Testis (tissue), 3 donors: ENCODE results near the gene TBC1D2. TPM values are rescaled to one million over a fixed set of nuclear protein-coding genes. Genes with fewer than 3 reads are reported as not detected.
A peak's percentile ranks its signal among the peaks of the same experiment; 100 is the strongest.

Source experiments
- DNase-seq: peaks from one replicate; pipeline ENCODE4 v3.0.0-alpha.2; 2019
- H3K27ac ChIP-seq, 2 donors: fragments of 200-600 bp; sonication (generic); one replicate each; pipeline ENCODE4 v1.5.1; 2019
- H3K27me3 ChIP-seq: fragments of 200-600 bp; sonication (generic); one replicate; pipeline ENCODE4 v1.5.1; 2019
- H3K36me3 ChIP-seq: fragments of 200-600 bp; sonication (generic); one replicate; pipeline ENCODE4 v1.5.1; 2017; ENCODE audit warnings: low read depth; ENCODE audit errors: missing control alignments
- H3K4me1 ChIP-seq: fragments of 200-600 bp; sonication (generic); one replicate; pipeline ENCODE4 v1.5.1; 2019
- H3K4me3 ChIP-seq, 2 donors: fragments of 200-600 bp; sonication (generic); one replicate each; pipeline ENCODE4 v1.5.1; 2017 to 2019
- H3K9me3 ChIP-seq: fragments of 200-600 bp; sonication (generic); one replicate; pipeline ENCODE4 v1.5.1; 2017
- CTCF ChIP-seq, 3 experiments: fragments of 450-650 bp in 2 of 3; fragments of 200-600 bp in 1 of 3; sonication (generic) in 1 of 3; IDR thresholded peaks; one replicate each; pipeline ENCODE4 v1.5.1; 2016 to 2019; ENCODE audit warnings: antibody characterized with exemption in 3 of 3, mild to moderate bottlenecking in 2 of 3, moderate library complexity in 1 of 3
- POLR2A ChIP-seq: fragments of 450-650 bp; IDR thresholded peaks from one replicate; pipeline ENCODE4 v1.6.1; 2017; ENCODE audit warnings: antibody characterized with exemption, mild to moderate bottlenecking, moderate library complexity
- WGBS, 2 donors: methylation state at CpG; one replicate each; pipeline ENCODE4 v1.1.5; 2018; 5-methylcytosine and 5-hydroxymethylcytosine counted together
- intact Hi-C: fragments of 100-400 bp; cut with DNase I; formaldehyde crosslinking; loops from one replicate; pipeline ENCODE4 v1.15.1; 2023; ENCODE audit warnings: low total_unique reads
- polyA plus RNA-seq: library from polyadenylated mRNA; stranded (reverse); fragments of 350-450 nt; fragmentation: Illumina TruSeq; extraction: RNeasy Lipid Tissue Mini Kit (QIAGEN cat#74804); gene quantifications from one replicate; pipeline ENCODE4 v1.2.3, GENCODE V29; 2014; ENCODE audit warnings: low read depth, low replicate concordance; ENCODE audit not compliant: insufficient read depth
- total RNA-seq, 2 donors: library from RNA; depleted of rRNA; stranded (reverse); fragments of >200 nt; gene quantifications; one replicate each; pipeline ENCODE4 v1.2.3, GENCODE V29; 2016

The TBC1D2 gene
- total and polyA plus RNA-seq, 3 donors from 2014 or later = 5.1 to 9.2 (median 8.5) TPM

DNA sequence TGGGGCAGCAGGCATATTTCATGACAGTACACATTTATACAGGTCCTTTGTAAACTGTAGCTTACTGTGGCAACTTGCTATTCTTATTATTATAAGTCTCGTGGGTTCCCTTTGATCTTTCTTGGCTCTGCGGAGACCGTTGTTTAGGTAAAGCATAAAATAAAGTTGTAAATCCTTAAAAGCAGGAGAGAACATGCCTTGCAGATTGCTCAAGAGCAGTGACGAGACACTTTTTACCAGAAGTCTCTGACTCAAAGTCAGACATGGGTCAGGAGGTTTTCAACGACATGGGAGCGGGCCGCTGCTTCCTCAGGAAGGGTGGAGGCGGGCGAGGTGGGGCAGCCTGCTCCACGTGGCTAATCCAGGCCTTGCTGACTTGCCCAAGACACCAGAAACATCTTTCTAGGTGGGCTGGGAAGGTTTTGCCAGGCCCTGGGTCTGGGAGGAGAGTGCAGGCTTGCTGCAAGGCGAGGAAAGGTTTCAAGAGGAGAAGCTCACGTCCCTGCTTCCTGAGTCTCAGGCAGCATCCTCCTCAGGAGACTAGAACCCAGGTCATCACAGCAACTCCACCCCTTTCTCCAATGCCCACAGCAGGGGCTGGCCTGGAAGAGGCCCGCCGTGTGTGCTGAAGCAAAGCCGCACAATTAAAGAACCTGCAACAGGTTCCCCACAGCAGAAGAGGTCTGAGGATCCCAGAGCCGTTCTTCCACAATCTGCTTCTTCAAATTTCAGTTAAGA is 6.5 kb downstream of the TBC1D2 start:
- DNase-seq = peak; percentile 40
- H3K36me3 ChIP-seq = no peaks in the 10 kb centered on the region
- peak overlapping the region in 1 of 2 donors; percentile 41 for H3K27ac ChIP-seq
- H3K4me1 ChIP-seq = no peaks in the 10 kb centered on the region
- no peaks in the 10 kb centered on the region for H3K27me3 ChIP-seq
- H3K4me3 ChIP-seq = no peak overlapping the region
- intact Hi-C loops = no loop called here
- no peaks in the 10 kb centered on the region for H3K9me3 ChIP-seq
- WGBS, 2 donors = 78 to 79% methylated on average over 16 of the region's 16 CpGs
- TF ChIP-seq POLR2A (no peak), CTCF (IDR thresholded peaks at IDR 0.05) (no peak)

- H3K27ac ChIP-seq = peak overlapping the region in 1 of 2 donors; percentile 41
- no peaks in the 10 kb centered on the region for H3K9me3 ChIP-seq
- no peaks in the 10 kb centered on the region for H3K4me1 ChIP-seq
- TF ChIP-seq POLR2A (no peak), CTCF (IDR thresholded peaks at IDR 0.05) (no peak)
- H3K36me3 ChIP-seq = no peaks in the 10 kb centered on the region
- 83 to 96% methylated on average over 8 of the region's 8 CpGs for WGBS, 2 donors
- H3K27me3 ChIP-seq = no peaks in the 10 kb centered on the region
- H3K4me3 ChIP-seq = no peak overlapping the region
- DNase-seq = no peak
- intact Hi-C loops = no loop called here
Measured at GRCh38 chr9:98247831-98248657, 7.4 kb downstream of the TBC1D2 start.

- no peak for DNase-seq
- Histone ChIP-seq H3K4me1 (no peaks in the 10 kb centered on the region), H3K9me3 (no peaks in the 10 kb centered on the region), H3K27ac (no peak overlapping the region), H3K36me3 (no peaks in the 10 kb centered on the region), H3K4me3 (no peak overlapping the region), H3K27me3 (no peaks in the 10 kb centered on the region)
- TF ChIP-seq CTCF (IDR thresholded peaks at IDR 0.05) (no peak), POLR2A (no peak)
- intact Hi-C loops = no loop called here
- WGBS, 2 donors = 85 to 91% methylated on average over 3 of the region's 3 CpGs
Measured at GRCh38 chr9:98242426-98242825, 13.0 kb downstream of the TBC1D2 start.

GRCh38 chr9:98241357-98242300 is 13.8 kb downstream of the TBC1D2 start:
- H3K4me1 ChIP-seq = no peaks in the 10 kb centered on the region
- H3K9me3 ChIP-seq = no peaks in the 10 kb centered on the region
- H3K27me3 ChIP-seq = no peaks in the 10 kb centered on the region
- DNase-seq = no peak
- intact Hi-C loops = no loop called here
- H3K36me3 ChIP-seq = no peaks in the 10 kb centered on the region
- H3K4me3 ChIP-seq = no peak overlapping the region
- 81 to 96% methylated on average over 8 of the region's 8 CpGs for WGBS, 2 donors
- TF ChIP-seq CTCF (IDR thresholded peaks at IDR 0.05) (no peak), POLR2A (no peak)
- H3K27ac ChIP-seq = no peak overlapping the region
